Heart left ventricle (tissue), 13 donors: ENCODE data around the gene FSTL4.

Source experiments
- POLR2A ChIP-seq, 2 donors: fragments of 450-650 bp; IDR thresholded peaks; one replicate each; pipeline ENCODE4 v1.6.1; 2017; ENCODE audit warnings: antibody characterized with exemption in 2 of 2, mild to moderate bottlenecking in 2 of 2, moderate library complexity in 2 of 2
- TF ChIP-seq, protein P1 (sequence below), 12 donors: fragments of 200-600 bp; sonication (generic) in 4 of 12; IDR thresholded peaks; one replicate each; pipeline versions ENCODE4 v1.5.0 to v1.8.0; 2018 to 2022; ENCODE audit warnings: antibody characterized with exemption in 12 of 12, mild to moderate bottlenecking in 5 of 12
- donor health status: ischemic (EF 13 %, LVEDD 7.1; RV severe dilation, severe dysfunction).
- donor health status: DM: no; HTN: yes; CAD: no.
- donor health status: DM: no; HTN: no; CAD: no.
- donor health status: ischemic (EF 25% LVEDD 6.9; RV normal size, moderate dysfunction).
- donor health status: ischemic (EF 25% LVEDD 5.7; RV mildly dilated, moderate dysfunction).
- donor health status: ischemic (EF 35%, LVEDD 5.7; RV mildly dilated, moderate dysfunction).
- donor health status: nonischemic (EF 11% LVEDD 7.7; RV severe dilation, severe dysfunction).
- donor health status: DM: yes; HTN: yes; CAD: no.
- donor health status: PGD.
- donor health status: ischemic (EF 29% LVEDD 5.4; RV normal size, mild dysfunction).
- donor health status: nonischemic (EF 23%, LVEDD 6.1; RV moderate dilation, normal function).

DNA sequence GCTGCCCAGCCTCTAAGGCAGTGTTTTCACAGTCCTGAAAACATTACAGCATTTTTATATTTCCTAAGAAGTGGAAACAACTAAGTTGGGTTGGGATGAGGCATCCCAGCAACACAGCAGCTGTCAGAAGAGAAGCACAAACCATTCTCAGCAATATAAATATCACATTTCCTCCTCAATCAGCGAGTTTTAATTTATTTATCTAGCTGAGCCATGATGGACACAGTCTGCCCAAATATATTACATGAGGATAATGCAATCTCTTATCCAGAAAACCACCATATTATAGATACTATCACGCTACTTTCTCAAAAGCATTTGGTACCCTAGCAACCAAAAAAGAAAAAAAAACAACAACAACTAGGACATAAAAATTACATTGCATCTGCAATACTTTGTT, 158.5 kb downstream of the FSTL4 start:
- TF ChIP-seq, protein P1, sequence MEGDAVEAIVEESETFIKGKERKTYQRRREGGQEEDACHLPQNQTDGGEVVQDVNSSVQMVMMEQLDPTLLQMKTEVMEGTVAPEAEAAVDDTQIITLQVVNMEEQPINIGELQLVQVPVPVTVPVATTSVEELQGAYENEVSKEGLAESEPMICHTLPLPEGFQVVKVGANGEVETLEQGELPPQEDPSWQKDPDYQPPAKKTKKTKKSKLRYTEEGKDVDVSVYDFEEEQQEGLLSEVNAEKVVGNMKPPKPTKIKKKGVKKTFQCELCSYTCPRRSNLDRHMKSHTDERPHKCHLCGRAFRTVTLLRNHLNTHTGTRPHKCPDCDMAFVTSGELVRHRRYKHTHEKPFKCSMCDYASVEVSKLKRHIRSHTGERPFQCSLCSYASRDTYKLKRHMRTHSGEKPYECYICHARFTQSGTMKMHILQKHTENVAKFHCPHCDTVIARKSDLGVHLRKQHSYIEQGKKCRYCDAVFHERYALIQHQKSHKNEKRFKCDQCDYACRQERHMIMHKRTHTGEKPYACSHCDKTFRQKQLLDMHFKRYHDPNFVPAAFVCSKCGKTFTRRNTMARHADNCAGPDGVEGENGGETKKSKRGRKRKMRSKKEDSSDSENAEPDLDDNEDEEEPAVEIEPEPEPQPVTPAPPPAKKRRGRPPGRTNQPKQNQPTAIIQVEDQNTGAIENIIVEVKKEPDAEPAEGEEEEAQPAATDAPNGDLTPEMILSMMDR (IDR thresholded peaks at IDR 0.05): no peak
- TF ChIP-seq POLR2A (IDR thresholded peaks at IDR 0.05): no peak
